Epithelial cell of proximal tubule (primary cell): ENCODE data around the gene EPHB1. TPM values are rescaled to one million over a fixed set of nuclear protein-coding genes. Genes with fewer than 3 reads are reported as not detected.

Experiments
- DNase-seq: peaks from one replicate; pipeline ENCODE4 v3.0.0-alpha.2; 2011; ENCODE audit warnings: low read depth
- H3K4me3 ChIP-seq: 2 replicates; pipeline ENCODE4 v1.5.1; 2011; ENCODE audit warnings: low read depth, mild to moderate bottlenecking, low read length
- CTCF ChIP-seq: conservative IDR thresholded peaks from 2 replicates; pipeline ENCODE4 v1.5.1; 2012; ENCODE audit warnings: low read depth, mild to moderate bottlenecking, low read length
- total RNA-seq: library from RNA; depleted of rRNA; stranded (reverse); fragments of >200 nt; gene quantifications from 2 replicates; pipeline ENCODE4 v1.2.3, GENCODE V29; 2015

The EPHB1 gene
- total RNA-seq, 1 donor from 2014 or later, result 1.6 TPM

DNA sequence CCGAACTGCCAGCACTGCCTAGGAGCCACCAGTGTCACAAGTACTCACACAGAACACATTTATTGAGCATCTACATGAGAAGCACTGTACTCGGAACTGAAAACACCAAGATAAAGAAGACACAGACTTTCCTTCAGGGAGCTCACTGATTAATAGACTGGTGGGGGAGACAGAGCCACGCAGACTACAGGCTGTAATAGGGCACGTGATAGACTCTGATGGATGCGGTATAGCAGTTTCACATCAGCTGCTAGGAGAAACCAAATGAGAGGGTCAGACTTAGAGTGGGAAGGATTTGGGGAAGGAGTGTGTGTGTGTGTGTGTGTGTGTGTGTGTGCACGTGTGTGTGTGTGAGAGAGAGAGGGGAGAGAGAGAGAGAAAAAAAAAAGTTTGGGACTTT is 12.1 kb downstream of the EPHB1 start:
- DNase-seq, result no peak
- H3K4me3 ChIP-seq, result no peak overlapping the region
- no peak for TF ChIP-seq CTCF

GRCh38 chr3:134808835-134809234 is 13.8 kb downstream of the EPHB1 start:
- TF ChIP-seq CTCF, result no peak
- DNase-seq, result no peak
- no peak overlapping the region for H3K4me3 ChIP-seq

- TF ChIP-seq CTCF, result no peak
- DNase-seq, result no peak
- H3K4me3 ChIP-seq, result no peak overlapping the region
These were observed 14.5 kb downstream of the EPHB1 start for GRCh38 chr3:134809427-134810051.

DNA sequence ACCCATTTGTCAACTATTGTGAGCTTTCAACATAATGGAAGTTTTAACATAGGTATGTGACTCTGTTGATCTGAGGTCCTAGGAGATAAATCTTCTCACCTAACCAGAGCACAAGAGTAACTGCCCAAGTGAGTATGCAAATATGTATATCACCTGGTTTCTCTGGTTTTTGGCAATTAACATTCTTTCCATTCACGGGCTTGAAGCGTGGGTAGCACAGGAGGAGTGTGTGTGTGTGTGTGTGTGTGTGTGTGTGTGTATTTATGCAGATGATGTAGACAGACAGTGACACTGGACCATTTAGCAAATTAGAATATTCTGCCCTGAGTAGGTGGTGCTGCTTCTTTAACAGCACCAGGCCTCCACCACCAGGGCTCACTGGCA is 15.0 kb downstream of the EPHB1 start:
- no peak for TF ChIP-seq CTCF
- no peak for DNase-seq
- no peak overlapping the region for H3K4me3 ChIP-seq

DNA sequence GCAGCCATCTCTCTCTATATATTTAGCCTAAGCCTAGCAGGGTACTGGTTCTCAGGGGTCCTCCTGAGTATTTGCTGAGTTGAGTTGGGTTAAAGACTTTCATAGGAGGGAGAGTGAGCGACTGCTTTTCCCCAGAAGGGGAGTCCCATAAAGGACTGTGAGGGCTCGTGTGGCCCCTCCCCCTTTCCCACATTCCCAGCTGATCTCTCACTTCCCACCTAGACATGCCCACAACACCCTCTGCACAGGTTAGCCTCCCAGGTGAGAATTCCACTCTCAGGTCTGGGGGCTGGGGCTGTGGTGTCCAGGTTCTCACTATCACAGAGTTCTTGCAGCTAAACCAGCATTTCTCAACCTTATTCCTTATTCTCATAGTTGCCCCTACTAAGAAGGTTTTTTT is 15.8 kb downstream of the EPHB1 start:
- TF ChIP-seq CTCF, result no peak
- DNase-seq, result no peak

DNA sequence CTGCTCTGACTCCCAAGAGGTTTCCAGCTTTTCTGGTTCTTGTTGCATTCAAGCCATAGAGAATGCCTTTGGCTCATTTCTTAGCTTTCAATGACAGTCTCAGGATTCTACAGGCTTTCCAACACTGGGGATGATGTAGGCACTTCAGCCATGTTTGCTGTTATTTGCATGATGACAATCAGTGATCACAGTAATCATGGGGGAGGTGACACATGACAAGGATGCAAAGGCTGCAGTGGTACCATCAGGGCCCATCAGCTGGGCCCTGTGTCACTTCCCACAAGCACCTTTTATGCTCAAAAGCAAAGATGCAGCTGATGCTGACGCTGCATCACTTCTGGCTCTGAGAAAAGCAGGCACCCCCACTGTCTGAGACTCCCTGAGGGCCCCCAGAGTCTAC is 18.6 kb downstream of the EPHB1 start:
- no peak for TF ChIP-seq CTCF
- DNase-seq, result no peak
- H3K4me3 ChIP-seq, result no peak overlapping the region

More for the DNA sequence above, 15.8 kb downstream of the EPHB1 start:
- no peak overlapping the region for H3K4me3 ChIP-seq

GRCh38 chr3:134815519-134815918 is 20.5 kb downstream of the EPHB1 start:
- DNase-seq, result no peak

More at GRCh38 chr3:134815519-134815918, 20.5 kb downstream of the EPHB1 start:
- H3K4me3 ChIP-seq, result no peak overlapping the region
- TF ChIP-seq CTCF, result no peak
